IMR-90 (cell line): Measurements from ENCODE around the gene SLC39A2. TPM values are rescaled to one million over a fixed set of nuclear protein-coding genes. Genes with fewer than 3 reads are reported as not detected.

ENCODE experiments used
- ATAC-seq: fragments of 200-7000 bp; cut with Tn5 transposase; 2 replicates; pipeline ENCODE4 v1.9.1; 2020; ENCODE audit warnings: low read depth, mild to moderate bottlenecking, moderate library complexity
- BruUV-seq: library from RNA; stranded (reverse); fragments of 400-500 nt; replicated peaks from 2 replicates; lab custom pipeline; 2021; lab: Mats Ljungman, UMichigan
- CTCF ChIA-PET: fragments of 300-600 bp; formaldehyde crosslinking; extraction: SDS; loops from one replicate; lab custom pipeline; 2021; ENCODE audit warnings: antibody characterized with exemption; lab: Yijun Ruan, JAX
- POLR2A ChIA-PET: fragments of 300-600 bp; sonication (Branson Sonifier 250); formaldehyde crosslinking; loops from one replicate; lab custom pipeline; 2022; ENCODE audit warnings: antibody characterized with exemption; ENCODE audit not compliant: unreplicated experiment; lab: Charles Lee
- DNase-seq: peaks from one replicate; pipeline ENCODE4 v3.0.0; 2013
- H2AFZ ChIP-seq: replicated peaks from 2 replicates; pipeline ENCODE3; 2013; ENCODE audit warnings: low read length, mild to moderate bottlenecking; ENCODE audit not compliant: poor library complexity
- H2AK5ac ChIP-seq: 2 replicates; pipeline ENCODE4 v1.6.1; 2013; ENCODE audit warnings: low read depth, low read length, inconsistent platforms
- H2AK9ac ChIP-seq: replicated peaks from 2 replicates; pipeline ENCODE3; 2013; ENCODE audit warnings: mild to moderate bottlenecking, low read depth, low read length, moderate library complexity; ENCODE audit not compliant: poor library complexity
- H2BK120ac ChIP-seq: 2 replicates; pipeline ENCODE4 v1.6.1; 2013; ENCODE audit warnings: low read depth, low read length, inconsistent platforms
- H2BK15ac ChIP-seq: 3 replicates; pipeline ENCODE4 v1.6.1; 2013; ENCODE audit warnings: low read depth, low read length, inconsistent platforms
- H2BK20ac ChIP-seq: 2 replicates; pipeline ENCODE4 v1.6.1; 2013; ENCODE audit warnings: low read depth, mild to moderate bottlenecking, inconsistent platforms, low read length, moderate library complexity
- H2BK5ac ChIP-seq: 2 replicates; pipeline ENCODE4 v1.6.1; 2013; ENCODE audit warnings: mild to moderate bottlenecking, low read depth, low read length, inconsistent platforms; ENCODE audit not compliant: poor library complexity, severe bottlenecking
- H3K14ac ChIP-seq: replicated peaks from 2 replicates; pipeline ENCODE4 v1.6.1; 2013; ENCODE audit warnings: low read depth, low read length, inconsistent platforms
- H3K18ac ChIP-seq: 2 replicates; pipeline ENCODE4 v1.6.1; 2013; ENCODE audit warnings: low read depth, low read length, control low read depth
- H3K23ac ChIP-seq: 2 replicates; pipeline ENCODE4 v1.6.1; 2013; ENCODE audit warnings: low read depth, low read length, inconsistent platforms
- H3K27ac ChIP-seq: 2 replicates; pipeline ENCODE4 v1.5.1; 2013; ENCODE audit warnings: mild to moderate bottlenecking, control low read depth, low read length; ENCODE audit not compliant: insufficient read depth
- H3K27me3 ChIP-seq: 2 replicates; pipeline ENCODE4 v1.6.1; 2013; ENCODE audit warnings: low read length; ENCODE audit not compliant: control insufficient read depth, insufficient read depth
- H3K36me3 ChIP-seq: 2 replicates; pipeline ENCODE4 v1.6.1; 2013; ENCODE audit warnings: low read length, mixed read lengths; ENCODE audit not compliant: control insufficient read depth, insufficient read depth
- H3K4ac ChIP-seq: 2 replicates; pipeline ENCODE4 v1.6.1; 2013; ENCODE audit warnings: low read depth, low read length, inconsistent platforms
- H3K4me1 ChIP-seq: 2 replicates; pipeline ENCODE4 v1.6.1; 2013; ENCODE audit warnings: low read length, mixed read lengths; ENCODE audit not compliant: control insufficient read depth, insufficient read depth
- H3K4me2 ChIP-seq: 2 replicates; pipeline ENCODE4 v1.6.1; 2013; ENCODE audit warnings: low read depth, mild to moderate bottlenecking, control low read depth, low read length, moderate library complexity
- H3K4me3 ChIP-seq: 2 replicates; pipeline ENCODE4 v1.5.1; 2013; ENCODE audit warnings: low read depth, mild to moderate bottlenecking, control low read depth, low read length, moderate library complexity; ENCODE audit not compliant: insufficient read depth
- H3K56ac ChIP-seq: 2 replicates; pipeline ENCODE4 v1.6.1; 2013; ENCODE audit warnings: low read length, inconsistent platforms; ENCODE audit not compliant: insufficient read depth; ENCODE audit errors: extremely low read depth
- H3K79me1 ChIP-seq, 2 experiments: 2 replicates each; pipeline ENCODE4 v1.6.1; 2013; ENCODE audit warnings: low read length in 2 of 2, inconsistent platforms in 1 of 2, low read depth in 1 of 2
- H3K9ac ChIP-seq: 2 replicates; pipeline ENCODE4 v1.6.1; 2013; ENCODE audit warnings: low read depth, low read length, control low read depth
- H3K9me1 ChIP-seq: 2 replicates; pipeline ENCODE4 v1.6.1; 2013; ENCODE audit warnings: low read length, inconsistent platforms; ENCODE audit not compliant: insufficient read depth
- H3K9me3 ChIP-seq: 2 replicates; pipeline ENCODE4 v1.6.1; 2013; ENCODE audit warnings: low read length; ENCODE audit not compliant: control insufficient read depth, insufficient read depth
- H4K20me1 ChIP-seq: 2 replicates; pipeline ENCODE4 v1.6.1; 2013; ENCODE audit warnings: low read length, inconsistent platforms; ENCODE audit not compliant: insufficient read depth
- H4K5ac ChIP-seq: 2 replicates; pipeline ENCODE4 v1.6.1; 2013; ENCODE audit warnings: mild to moderate bottlenecking, low read depth, low read length, control low read depth
- H4K8ac ChIP-seq, 2 experiments: 2 replicates each; pipeline ENCODE4 v1.6.1; 2013; ENCODE audit warnings: low read depth in 2 of 2, low read length in 2 of 2, control low read depth in 1 of 2, inconsistent platforms in 1 of 2
- H4K91ac ChIP-seq: 2 replicates; pipeline ENCODE4 v1.6.1; 2013; ENCODE audit warnings: low read depth, low read length, inconsistent platforms; ENCODE audit not compliant: insufficient read depth
- CEBPB ChIP-seq: IDR thresholded peaks from 2 replicates; pipeline ENCODE4 v1.6.1; 2012; ENCODE audit warnings: low read depth, low read length, improper control_type of control experiment
- RAD21 ChIP-seq: IDR thresholded peaks from 2 replicates; pipeline ENCODE4 v1.6.1; 2012; ENCODE audit warnings: low read length, improper control_type of control experiment
- RCOR1 ChIP-seq: IDR thresholded peaks from 2 replicates; pipeline ENCODE4 v1.6.1; 2012; ENCODE audit warnings: mild to moderate bottlenecking, low read length, improper control_type of control experiment; ENCODE audit not compliant: insufficient replicate concordance
- WGBS, 2 experiments: methylation state at CpG; one replicate each; pipeline versions ENCODE4 v1.1.5 to v1.1.7; 2013; ENCODE audit warnings: missing lambda C conversion rate in 2 of 2; ENCODE audit not compliant: insufficient read length in 1 of 2; ENCODE audit errors: extremely low coverage in 2 of 2; 5-methylcytosine and 5-hydroxymethylcytosine counted together
- dilution Hi-C: fragments of 300-500 bp; cut with HindIII; formaldehyde crosslinking; loops from one replicate; pipeline ENCODE4 v1.14.3; 2018; ENCODE audit warnings: low sequenced_read_pairs; ENCODE audit not compliant: unreplicated experiment
- in situ Hi-C: fragments of 300-500 bp; cut with MboI; formaldehyde crosslinking; loops from 3 replicates; pipeline ENCODE4 v1.14.3; 2019; ENCODE audit warnings: low sequenced_read_pairs, inconsistent platforms, mixed read lengths
- intact Hi-C: fragments of 100-400 bp; cut with micrococcal nuclease; formaldehyde crosslinking; loops from 2 replicates; pipeline ENCODE4 v1.10.0; 2022
- polyA plus RNA-seq, 3 experiments: library from polyadenylated mRNA; depleted of rRNA; stranded (reverse); fragments of >200 nt; gene quantifications; 2 replicates each; pipeline ENCODE4 v1.2.3, GENCODE V29; 2012; ENCODE audit warnings: low replicate concordance in 1 of 3
- total RNA-seq: library from RNA; depleted of rRNA; stranded (reverse); fragments of >200 nt; gene quantifications from 2 replicates; pipeline ENCODE4 v1.2.3, GENCODE V29; 2012
- TF ChIP-seq, protein P1 (sequence below): fragments of 150-350 bp; IDR thresholded peaks from 2 replicates; pipeline ENCODE4 v1.6.1; 2016; ENCODE audit warnings: low read depth, mild to moderate bottlenecking, low read length, moderate library complexity, borderline replicate concordance
- TF ChIP-seq, protein P2 (sequence below): conservative IDR thresholded peaks from 2 replicates; pipeline ENCODE4 v1.5.1; 2012; ENCODE audit warnings: mild to moderate bottlenecking, low read depth, low read length, improper control_type of control experiment

Gene SLC39A2
- total and polyA plus RNA-seq, 2 of the 4 experiments (the other 2 are of a cell fraction) = not detected

DNA sequence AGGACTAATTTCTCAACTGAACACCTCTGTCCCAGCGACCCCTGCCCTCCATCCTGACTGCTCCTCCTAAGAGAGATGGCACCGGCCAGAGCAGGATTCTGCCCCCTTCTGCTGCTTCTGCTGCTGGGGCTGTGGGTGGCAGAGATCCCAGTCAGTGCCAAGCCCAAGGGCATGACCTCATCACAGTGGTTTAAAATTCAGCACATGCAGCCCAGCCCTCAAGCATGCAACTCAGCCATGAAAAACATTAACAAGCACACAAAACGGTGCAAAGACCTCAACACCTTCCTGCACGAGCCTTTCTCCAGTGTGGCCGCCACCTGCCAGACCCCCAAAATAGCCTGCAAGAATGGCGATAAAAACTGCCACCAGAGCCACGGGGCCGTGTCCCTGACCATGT is 43.8 kb downstream of the SLC39A2 start:
- 79% methylated on average over 5 of the region's 8 CpGs; no CpG with 5 or more reads in 1 of the 2 experiments for WGBS, 2 experiments
- dilution Hi-C loops = no loop called here

More for the DNA sequence above, 43.8 kb downstream of the SLC39A2 start:
- no peak overlapping the region for H3K9ac ChIP-seq
- H3K23ac ChIP-seq = no peak overlapping the region
- no peak overlapping the region for H2AK9ac ChIP-seq
- H3K27me3 ChIP-seq = peaks cover 25% of the 10 kb centered on the region
- no peak overlapping the region for H2AFZ ChIP-seq
- H4K20me1 ChIP-seq = no peaks in the 10 kb centered on the region
- no peak overlapping the region for H3K27ac ChIP-seq
- no peak overlapping the region for H2BK15ac ChIP-seq
- H3K9me3 ChIP-seq = no peaks in the 10 kb centered on the region
- H2BK20ac ChIP-seq = no peak overlapping the region
- peaks cover 2% of the 10 kb centered on the region; the same call in 1 of the 2 replicates for H3K4me1 ChIP-seq
- H2BK120ac ChIP-seq = no peak overlapping the region
- BruUV-seq = no TSS peak
- CTCF ChIA-PET = no interaction called here
- no peak overlapping the region for H3K4me2 ChIP-seq
- no peak overlapping the region for H2BK5ac ChIP-seq
- no peak overlapping the region for H4K5ac ChIP-seq
- POLR2A ChIA-PET = no interaction called here
- H3K9me1 ChIP-seq = no peaks in the 10 kb centered on the region
- no peak for TF ChIP-seq RAD21
- TF ChIP-seq, protein P1, sequence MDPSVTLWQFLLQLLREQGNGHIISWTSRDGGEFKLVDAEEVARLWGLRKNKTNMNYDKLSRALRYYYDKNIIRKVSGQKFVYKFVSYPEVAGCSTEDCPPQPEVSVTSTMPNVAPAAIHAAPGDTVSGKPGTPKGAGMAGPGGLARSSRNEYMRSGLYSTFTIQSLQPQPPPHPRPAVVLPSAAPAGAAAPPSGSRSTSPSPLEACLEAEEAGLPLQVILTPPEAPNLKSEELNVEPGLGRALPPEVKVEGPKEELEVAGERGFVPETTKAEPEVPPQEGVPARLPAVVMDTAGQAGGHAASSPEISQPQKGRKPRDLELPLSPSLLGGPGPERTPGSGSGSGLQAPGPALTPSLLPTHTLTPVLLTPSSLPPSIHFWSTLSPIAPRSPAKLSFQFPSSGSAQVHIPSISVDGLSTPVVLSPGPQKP = no peak
- TF ChIP-seq, protein P2, sequence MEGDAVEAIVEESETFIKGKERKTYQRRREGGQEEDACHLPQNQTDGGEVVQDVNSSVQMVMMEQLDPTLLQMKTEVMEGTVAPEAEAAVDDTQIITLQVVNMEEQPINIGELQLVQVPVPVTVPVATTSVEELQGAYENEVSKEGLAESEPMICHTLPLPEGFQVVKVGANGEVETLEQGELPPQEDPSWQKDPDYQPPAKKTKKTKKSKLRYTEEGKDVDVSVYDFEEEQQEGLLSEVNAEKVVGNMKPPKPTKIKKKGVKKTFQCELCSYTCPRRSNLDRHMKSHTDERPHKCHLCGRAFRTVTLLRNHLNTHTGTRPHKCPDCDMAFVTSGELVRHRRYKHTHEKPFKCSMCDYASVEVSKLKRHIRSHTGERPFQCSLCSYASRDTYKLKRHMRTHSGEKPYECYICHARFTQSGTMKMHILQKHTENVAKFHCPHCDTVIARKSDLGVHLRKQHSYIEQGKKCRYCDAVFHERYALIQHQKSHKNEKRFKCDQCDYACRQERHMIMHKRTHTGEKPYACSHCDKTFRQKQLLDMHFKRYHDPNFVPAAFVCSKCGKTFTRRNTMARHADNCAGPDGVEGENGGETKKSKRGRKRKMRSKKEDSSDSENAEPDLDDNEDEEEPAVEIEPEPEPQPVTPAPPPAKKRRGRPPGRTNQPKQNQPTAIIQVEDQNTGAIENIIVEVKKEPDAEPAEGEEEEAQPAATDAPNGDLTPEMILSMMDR = no peak
- no peak for TF ChIP-seq RCOR1
- no peak for TF ChIP-seq CEBPB
- in situ Hi-C loops (no loop called here), intact Hi-C loops (no loop called here)
- H3K14ac ChIP-seq = no peak overlapping the region
- H3K79me1 ChIP-seq = no peaks in the 10 kb centered on the region
- no peak overlapping the region for H4K8ac ChIP-seq
- no peak overlapping the region for H3K18ac ChIP-seq
- no peak for ATAC-seq
- no peak for DNase-seq
- no peak overlapping the region for H3K4ac ChIP-seq
- H2AK5ac ChIP-seq = no peak overlapping the region
- H3K4me3 ChIP-seq = no peak overlapping the region
- no peak overlapping the region for H3K56ac ChIP-seq
- H4K91ac ChIP-seq = no peak overlapping the region
- H3K36me3 ChIP-seq = no peaks in the 10 kb centered on the region
